ENCODE data around the gene CRY1. TPM values are rescaled to one million over a fixed set of nuclear protein-coding genes. Genes with fewer than 3 reads are reported as not detected.

CRY1 gene
- polyA plus RNA-seq, 1 donor from 2014 or later: 33.4 TPM

- Histone ChIP-seq H3K4me3 (ENCODE audit: low read length) (no peak overlapping the region), H3K9me2 (ENCODE audit: insufficient read depth, low read length) (no peaks in the 10 kb centered on the region), H2AFZ (ENCODE audit: low read depth, low read length) (no peak overlapping the region), H3K9me3 (ENCODE audit: low read length) (no peaks in the 10 kb centered on the region), H3K79me2 (replicated peaks; ENCODE audit: insufficient read depth, low read length) (no peaks in the 10 kb centered on the region), H3K4me2 (ENCODE audit: low read length) (no peak overlapping the region), H3K27me3 (ENCODE audit: insufficient read depth, low read depth, low read length) (no peaks in the 10 kb centered on the region), H3K27ac (ENCODE audit: low read length) (no peak overlapping the region), H3F3A (ENCODE audit: insufficient read depth, low read length, poor library complexity, severe bottlenecking) (no peaks in the 10 kb centered on the region), H3K36me3 (ENCODE audit: insufficient read depth, low read length) (no peaks in the 10 kb centered on the region), H4K20me1 (ENCODE audit: insufficient read depth) (no peaks in the 10 kb centered on the region), H3K9ac (ENCODE audit: low read length) (no peak overlapping the region)
- no peak for TF ChIP-seq TAF1 (IDR thresholded peaks at IDR 0.05; ENCODE audit: low read depth)
- TF ChIP-seq SMC3 (conservative IDR thresholded peaks at IDR 0.05; ENCODE audit: poor library complexity): no peak
- TF ChIP-seq POLR2AphosphoS5 (IDR thresholded peaks at IDR 0.05): no peak
- TF ChIP-seq EZH2 (IDR thresholded peaks at IDR 0.05; ENCODE audit: borderline replicate concordance, insufficient read depth, low read length, poor library complexity, severe bottlenecking): no peak
- no peak for TF ChIP-seq REST (IDR thresholded peaks at IDR 0.05; ENCODE audit: borderline replicate concordance)
- TF ChIP-seq CTCF (IDR thresholded peaks at IDR 0.05; ENCODE audit: poor library complexity, severe bottlenecking): no peak
Observed at GRCh38 chr12:106945261-106945851, 148.0 kb downstream of the CRY1 start.

GRCh38 chr12:106942775-106943174, 150.6 kb downstream of the CRY1 start:
- Histone ChIP-seq H3K9ac (ENCODE audit: low read length) (no peak overlapping the region), H3K27me3 (ENCODE audit: insufficient read depth, low read depth, low read length) (no peaks in the 10 kb centered on the region), H4K20me1 (ENCODE audit: insufficient read depth) (no peaks in the 10 kb centered on the region), H3K27ac (ENCODE audit: low read length) (no peak overlapping the region), H3K9me2 (ENCODE audit: insufficient read depth, low read length) (no peaks in the 10 kb centered on the region), H3F3A (ENCODE audit: insufficient read depth, low read length, poor library complexity, severe bottlenecking) (no peaks in the 10 kb centered on the region), H3K4me2 (ENCODE audit: low read length) (no peak overlapping the region), H3K36me3 (ENCODE audit: insufficient read depth, low read length) (no peaks in the 10 kb centered on the region), H3K4me3 (ENCODE audit: low read length) (no peak overlapping the region), H2AFZ (ENCODE audit: low read depth, low read length) (no peak overlapping the region), H3K79me2 (replicated peaks; ENCODE audit: insufficient read depth, low read length) (no peaks in the 10 kb centered on the region), H3K9me3 (ENCODE audit: low read length) (no peaks in the 10 kb centered on the region)
- TF ChIP-seq EP300 (conservative IDR thresholded peaks at IDR 0.05; ENCODE audit: poor library complexity, severe bottlenecking): no peak
- no peak for TF ChIP-seq REST (IDR thresholded peaks at IDR 0.05; ENCODE audit: borderline replicate concordance)
- no peak for TF ChIP-seq SMC3 (conservative IDR thresholded peaks at IDR 0.05; ENCODE audit: poor library complexity)
- TF ChIP-seq POLR2AphosphoS5 (IDR thresholded peaks at IDR 0.05): no peak
- TF ChIP-seq CTCF (IDR thresholded peaks at IDR 0.05; ENCODE audit: poor library complexity, severe bottlenecking): no peak
- TF ChIP-seq MXI1 (conservative IDR thresholded peaks at IDR 0.05; ENCODE audit: poor library complexity, severe bottlenecking): no peak
- TF ChIP-seq EZH2 (IDR thresholded peaks at IDR 0.05; ENCODE audit: borderline replicate concordance, insufficient read depth, low read length, poor library complexity, severe bottlenecking): no peak
- TF ChIP-seq RAD21 (conservative IDR thresholded peaks at IDR 0.05): no peak
- TF ChIP-seq TAF1 (IDR thresholded peaks at IDR 0.05; ENCODE audit: low read depth): no peak

Measured in neural cell (in vitro differentiated cells).